ENCODE measurements around the gene SYT5. TPM values are rescaled to one million over a fixed set of nuclear protein-coding genes. Genes with fewer than 3 reads are reported as not detected.

The SYT5 gene
- total and polyA plus RNA-seq, 9 of the 15 experiments (the other 6 are each of a cell fraction or from before 2014, with no cell fraction given): 1.3 to 20.9 (median 8.8) TPM

DNA sequence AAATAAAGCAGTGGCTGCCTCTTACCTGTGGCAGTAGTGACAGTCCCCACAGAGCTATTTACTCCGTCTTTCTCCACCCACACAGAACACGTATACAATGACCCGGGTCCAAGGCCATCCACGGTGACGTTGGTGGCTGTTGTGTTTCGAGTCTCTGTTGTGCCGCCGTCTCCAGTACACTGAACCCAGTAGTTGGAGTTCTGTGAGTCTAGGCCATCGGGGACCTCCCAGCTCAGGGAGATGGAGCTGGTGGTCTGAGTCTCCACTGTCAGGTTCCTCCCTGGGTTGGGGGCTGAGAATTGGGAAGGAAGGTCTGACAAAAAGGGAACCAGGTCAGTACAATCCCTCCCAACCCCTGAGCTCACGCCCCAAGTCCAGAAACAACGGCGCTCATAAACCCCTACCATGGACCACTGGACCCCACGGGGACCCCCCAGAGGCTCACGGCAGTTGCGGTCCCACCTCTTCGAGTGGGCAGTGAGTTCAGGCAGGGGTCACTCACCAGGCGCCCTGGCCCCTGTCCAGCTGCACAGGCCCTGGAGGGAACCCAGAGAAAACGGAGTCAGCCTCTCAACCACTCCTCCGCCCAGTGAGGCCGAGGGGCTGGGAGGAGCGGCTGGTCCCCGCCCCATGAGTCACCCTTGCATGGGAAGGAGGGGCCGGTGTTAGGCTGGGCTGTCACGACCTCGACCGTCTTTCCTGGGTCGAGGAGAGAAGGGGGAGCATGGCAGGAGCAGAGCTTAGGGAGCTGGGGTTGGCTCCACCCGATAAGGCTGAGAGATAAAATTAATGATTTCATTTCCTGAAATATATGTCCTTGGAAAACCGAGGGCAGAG, 26.8 kb upstream of the SYT5 start (continued):
- TF ChIP-seq, protein P1, sequence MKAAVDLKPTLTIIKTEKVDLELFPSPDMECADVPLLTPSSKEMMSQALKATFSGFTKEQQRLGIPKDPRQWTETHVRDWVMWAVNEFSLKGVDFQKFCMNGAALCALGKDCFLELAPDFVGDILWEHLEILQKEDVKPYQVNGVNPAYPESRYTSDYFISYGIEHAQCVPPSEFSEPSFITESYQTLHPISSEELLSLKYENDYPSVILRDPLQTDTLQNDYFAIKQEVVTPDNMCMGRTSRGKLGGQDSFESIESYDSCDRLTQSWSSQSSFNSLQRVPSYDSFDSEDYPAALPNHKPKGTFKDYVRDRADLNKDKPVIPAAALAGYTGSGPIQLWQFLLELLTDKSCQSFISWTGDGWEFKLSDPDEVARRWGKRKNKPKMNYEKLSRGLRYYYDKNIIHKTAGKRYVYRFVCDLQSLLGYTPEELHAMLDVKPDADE (conservative IDR thresholded peaks at IDR 0.05; ENCODE audit: control insufficient read depth, low read depth, low read length): 0 out of 2 replicates have a peak, but pooled peaks have one; percentile 61
- TF ChIP-seq STAG1 (CRISPR knock-in tag; IDR thresholded peaks at IDR 0.05; ENCODE audit: borderline replicate concordance) (no peak), RBM22 (IDR thresholded peaks at IDR 0.05; ENCODE audit: low read depth, low read length, poor library complexity, severe bottlenecking) (no peak), CBFA2T2 (conservative IDR thresholded peaks at IDR 0.05) (0 out of 2 replicates have a peak, but pooled peaks have one; percentile 23), HDGF (IDR thresholded peaks at IDR 0.05) (no peak), SUPT5H (IDR thresholded peaks at IDR 0.05) (peak; percentile 90), MTA2 (IDR thresholded peaks at IDR 0.05; ENCODE audit: low read depth) (no peak), MYNN (IDR thresholded peaks at IDR 0.05) (no peak), MYNN (CRISPR knock-in tag; IDR thresholded peaks at IDR 0.05) (no peak), XRCC5 (IDR thresholded peaks at IDR 0.05; ENCODE audit: low read depth, low read length) (0 out of 2 replicates have a peak, but pooled peaks have one; percentile 36), SP1 (CRISPR knock-in tag; IDR thresholded peaks at IDR 0.05) (peak; percentile 80), NCOA4 (IDR thresholded peaks at IDR 0.05; ENCODE audit: partially characterized antibody) (no peak), PHF8 (IDR thresholded peaks at IDR 0.05; ENCODE audit: borderline replicate concordance, low read length) (peak; percentile 69; the same call in 1 of the 2 replicates), ZNF197 (CRISPR knock-in tag; IDR thresholded peaks at IDR 0.05; ENCODE audit: low read depth) (no peak), CTBP1 (IDR thresholded peaks at IDR 0.05; ENCODE audit: borderline replicate concordance) (peak; percentile 50; the same call in 1 of the 2 replicates), ZNF165 (CRISPR knock-in tag; IDR thresholded peaks at IDR 0.05; ENCODE audit: borderline replicate concordance) (no peak), CBFB (CRISPR knock-in tag; IDR thresholded peaks at IDR 0.05) (no peak), TAL1 (IDR thresholded peaks at IDR 0.05) (peak; percentile 24; the same call in 1 of the 2 replicates)
- TF ChIP-seq, protein P2, sequence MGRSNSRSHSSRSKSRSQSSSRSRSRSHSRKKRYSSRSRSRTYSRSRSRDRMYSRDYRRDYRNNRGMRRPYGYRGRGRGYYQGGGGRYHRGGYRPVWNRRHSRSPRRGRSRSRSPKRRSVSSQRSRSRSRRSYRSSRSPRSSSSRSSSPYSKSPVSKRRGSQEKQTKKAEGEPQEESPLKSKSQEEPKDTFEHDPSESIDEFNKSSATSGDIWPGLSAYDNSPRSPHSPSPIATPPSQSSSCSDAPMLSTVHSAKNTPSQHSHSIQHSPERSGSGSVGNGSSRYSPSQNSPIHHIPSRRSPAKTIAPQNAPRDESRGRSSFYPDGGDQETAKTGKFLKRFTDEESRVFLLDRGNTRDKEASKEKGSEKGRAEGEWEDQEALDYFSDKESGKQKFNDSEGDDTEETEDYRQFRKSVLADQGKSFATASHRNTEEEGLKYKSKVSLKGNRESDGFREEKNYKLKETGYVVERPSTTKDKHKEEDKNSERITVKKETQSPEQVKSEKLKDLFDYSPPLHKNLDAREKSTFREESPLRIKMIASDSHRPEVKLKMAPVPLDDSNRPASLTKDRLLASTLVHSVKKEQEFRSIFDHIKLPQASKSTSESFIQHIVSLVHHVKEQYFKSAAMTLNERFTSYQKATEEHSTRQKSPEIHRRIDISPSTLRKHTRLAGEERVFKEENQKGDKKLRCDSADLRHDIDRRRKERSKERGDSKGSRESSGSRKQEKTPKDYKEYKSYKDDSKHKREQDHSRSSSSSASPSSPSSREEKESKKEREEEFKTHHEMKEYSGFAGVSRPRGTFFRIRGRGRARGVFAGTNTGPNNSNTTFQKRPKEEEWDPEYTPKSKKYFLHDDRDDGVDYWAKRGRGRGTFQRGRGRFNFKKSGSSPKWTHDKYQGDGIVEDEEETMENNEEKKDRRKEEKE (IDR thresholded peaks at IDR 0.05; ENCODE audit: borderline replicate concordance in 1 of 2, control insufficient read depth in 1 of 2, low read depth in 2 of 2, low read length in 1 of 2): no peak
- TF ChIP-seq, protein P3, sequence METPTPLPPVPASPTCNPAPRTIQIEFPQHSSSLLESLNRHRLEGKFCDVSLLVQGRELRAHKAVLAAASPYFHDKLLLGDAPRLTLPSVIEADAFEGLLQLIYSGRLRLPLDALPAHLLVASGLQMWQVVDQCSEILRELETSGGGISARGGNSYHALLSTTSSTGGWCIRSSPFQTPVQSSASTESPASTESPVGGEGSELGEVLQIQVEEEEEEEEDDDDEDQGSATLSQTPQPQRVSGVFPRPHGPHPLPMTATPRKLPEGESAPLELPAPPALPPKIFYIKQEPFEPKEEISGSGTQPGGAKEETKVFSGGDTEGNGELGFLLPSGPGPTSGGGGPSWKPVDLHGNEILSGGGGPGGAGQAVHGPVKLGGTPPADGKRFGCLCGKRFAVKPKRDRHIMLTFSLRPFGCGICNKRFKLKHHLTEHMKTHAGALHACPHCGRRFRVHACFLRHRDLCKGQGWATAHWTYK (CRISPR knock-in tag; IDR thresholded peaks at IDR 0.05): peak; percentile 11; the same call in 1 of the 2 replicates
- TF ChIP-seq, protein P4, sequence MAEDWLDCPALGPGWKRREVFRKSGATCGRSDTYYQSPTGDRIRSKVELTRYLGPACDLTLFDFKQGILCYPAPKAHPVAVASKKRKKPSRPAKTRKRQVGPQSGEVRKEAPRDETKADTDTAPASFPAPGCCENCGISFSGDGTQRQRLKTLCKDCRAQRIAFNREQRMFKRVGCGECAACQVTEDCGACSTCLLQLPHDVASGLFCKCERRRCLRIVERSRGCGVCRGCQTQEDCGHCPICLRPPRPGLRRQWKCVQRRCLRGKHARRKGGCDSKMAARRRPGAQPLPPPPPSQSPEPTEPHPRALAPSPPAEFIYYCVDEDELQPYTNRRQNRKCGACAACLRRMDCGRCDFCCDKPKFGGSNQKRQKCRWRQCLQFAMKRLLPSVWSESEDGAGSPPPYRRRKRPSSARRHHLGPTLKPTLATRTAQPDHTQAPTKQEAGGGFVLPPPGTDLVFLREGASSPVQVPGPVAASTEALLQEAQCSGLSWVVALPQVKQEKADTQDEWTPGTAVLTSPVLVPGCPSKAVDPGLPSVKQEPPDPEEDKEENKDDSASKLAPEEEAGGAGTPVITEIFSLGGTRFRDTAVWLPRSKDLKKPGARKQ (CRISPR knock-in tag; IDR thresholded peaks at IDR 0.05): no peak
